A549 (cell line): ENCODE data around the gene DYNLT2B. TPM values are rescaled to one million over a fixed set of nuclear protein-coding genes. Genes with fewer than 3 reads are reported as not detected.

Experiments
- ATAC-seq, 2 experiments: fragments of 200-7000 bp in 1 of 2; fragments of >200 bp in 1 of 2; cut with Nextera tagmentation in 1 of 2; cut with Tn5 transposase in 1 of 2; 3 replicates each; pipeline versions ENCODE4 v1.8.0 to v1.9.1; 2018 to 2020; ENCODE audit warnings: mild to moderate bottlenecking in 1 of 2, moderate library complexity in 1 of 2
- CTCF ChIA-PET: fragments of 300-600 bp; sonication (Branson Sonifier 250); formaldehyde crosslinking; extraction: SDS; loops from one replicate; lab custom pipeline; 2021; ENCODE audit warnings: antibody characterized with exemption, inconsistent platforms; lab: Yijun Ruan, JAX
- POLR2A ChIA-PET: fragments of 350-600 bp; formaldehyde crosslinking; extraction: SDS; loops from one replicate; lab custom pipeline; 2021; ENCODE audit warnings: antibody characterized with exemption, inconsistent platforms; lab: Yijun Ruan, JAX
- DNase-seq, 2 experiments: peaks; one replicate each; pipeline versions ENCODE4 v3.0.0 to v3.0.0-alpha.2; 2011 to 2016; ENCODE audit warnings: low read depth in 1 of 2, low spot score in 1 of 2
- FAIRE-seq: peaks from 2 replicates; lab custom pipeline; 2011; peaks lifted over from hg19 to GRCh38; lab: Jason Lieb, UNC
- H3K27ac ChIP-seq, 2 experiments: fragments of >200 bp; sonication (Bioruptor Twin); formaldehyde crosslinking; 3 replicates each; pipeline ENCODE4 v1.5.1; 2016 to 2017
- H3K4me1 ChIP-seq: fragments of >200 bp; sonication (Bioruptor Twin); formaldehyde crosslinking; 3 replicates; pipeline ENCODE4 v1.6.1; 2016
- H3K4me2 ChIP-seq: fragments of >200 bp; sonication (Bioruptor Twin); formaldehyde crosslinking; 3 replicates; pipeline ENCODE4 v1.6.1; 2016
- H3K4me3 ChIP-seq: fragments of >200 bp; sonication (Bioruptor Twin); formaldehyde crosslinking; 3 replicates; pipeline ENCODE4 v1.5.1; 2016
- H3K9me3 ChIP-seq: fragments of >200 bp; sonication (Bioruptor Twin); formaldehyde crosslinking; 3 replicates; pipeline ENCODE4 v1.6.1; 2016
- BHLHE40 ChIP-seq: IDR thresholded peaks from 2 replicates; pipeline ENCODE4 v1.6.1; 2012; ENCODE audit warnings: low read depth, low read length, inconsistent platforms
- CEBPB ChIP-seq, 2 experiments: fragments of >200 bp in 1 of 2; sonication (Bioruptor Twin) in 1 of 2; formaldehyde crosslinking in 1 of 2; IDR thresholded peaks; 2 replicates each; pipeline ENCODE4 v1.6.1; 2012 to 2016
- CTCF ChIP-seq: fragments of >200 bp; sonication (Bioruptor Twin); formaldehyde crosslinking; IDR thresholded peaks from 3 replicates; pipeline ENCODE4 v1.5.1; 2016
- E2F6 ChIP-seq: IDR thresholded peaks from 2 replicates; pipeline ENCODE4 v1.6.1; 2012; ENCODE audit warnings: low read depth, borderline replicate concordance
- EHF ChIP-seq: fragments of 250-450 bp; sonication (Bioruptor Pico); IDR thresholded peaks from 2 replicates; pipeline ENCODE4 v1.5.0; 2020; ENCODE audit warnings: mild to moderate bottlenecking
- HDAC2 ChIP-seq: fragments of 200-600 bp; sonication (generic); IDR thresholded peaks from 2 replicates; pipeline ENCODE4 v1.6.1; 2016
- HOXA7 ChIP-seq: fragments of 250-450 bp; sonication (Bioruptor Pico); IDR thresholded peaks from 2 replicates; pipeline ENCODE4 v1.5.0; 2020; ENCODE audit warnings: mild to moderate bottlenecking, moderate library complexity
- JUNB ChIP-seq: fragments of >200 bp; sonication (Bioruptor Twin); formaldehyde crosslinking; IDR thresholded peaks from 2 replicates; pipeline ENCODE4 v1.6.1; 2016
- MAFK ChIP-seq: fragments of 450-650 bp; IDR thresholded peaks from 2 replicates; pipeline ENCODE4 v1.6.1; 2014; ENCODE audit not compliant: partially characterized antibody
- MYC ChIP-seq: IDR thresholded peaks from 2 replicates; pipeline ENCODE4 v1.6.1; 2012; ENCODE audit warnings: mild to moderate bottlenecking, inconsistent platforms, low read length, improper control_type of control experiment, borderline replicate concordance
- NFE2L2 ChIP-seq: fragments of 150-350 bp; conservative IDR thresholded peaks from 2 replicates; pipeline ENCODE4 v1.6.1; 2014; ENCODE audit warnings: low read length
- PBX3 ChIP-seq: IDR thresholded peaks from 2 replicates; pipeline ENCODE4 v1.6.1; 2012
- POLR2AphosphoS2 ChIP-seq: conservative IDR thresholded peaks from 2 replicates; pipeline ENCODE4 v1.6.1; 2012; ENCODE audit warnings: low read length, improper control_type of control experiment, inconsistent platforms
- RARB ChIP-seq: fragments of 250-450 bp; sonication (Bioruptor Pico); IDR thresholded peaks from 2 replicates; pipeline ENCODE4 v1.8.0; 2021; ENCODE audit warnings: mild to moderate bottlenecking, moderate library complexity
- REST ChIP-seq: fragments of 200-600 bp; sonication (generic); IDR thresholded peaks from 2 replicates; pipeline ENCODE4 v1.6.1; 2016; ENCODE audit warnings: antibody characterized with exemption, mild to moderate bottlenecking, moderate library complexity
- RNF2 ChIP-seq: fragments of 200-600 bp; sonication (generic); IDR thresholded peaks from 2 replicates; pipeline ENCODE4 v1.6.1; 2016; ENCODE audit warnings: low read depth, mild to moderate bottlenecking, antibody characterized with exemption, moderate library complexity, borderline replicate concordance
- SMC3 ChIP-seq: fragments of >200 bp; sonication (Bioruptor Twin); formaldehyde crosslinking; IDR thresholded peaks from 3 replicates; pipeline ENCODE4 v1.6.1; 2018; ENCODE audit warnings: inconsistent platforms
- ZNF302 ChIP-seq: fragments of 250-450 bp; sonication (Bioruptor Pico); IDR thresholded peaks from 2 replicates; pipeline ENCODE4 v1.9.0; 2021; ENCODE audit warnings: inconsistent platforms, mild to moderate bottlenecking, moderate library complexity
- WGBS: methylation state at CpG from one replicate; pipeline ENCODE4 v1.1.6; 2017; ENCODE audit errors: missing lambda C conversion rate; 5-methylcytosine and 5-hydroxymethylcytosine counted together
- polyA plus RNA-seq, 4 experiments: library from polyadenylated mRNA; depleted of rRNA in 3 of 4; stranded (reverse); fragments of >200 nt; fragmentation: RNase III in 1 of 4; extraction: RNeasy Plus Mini Kit Qiagen cat#74134 plus additional on column Dnase treatment in 1 of 4; gene quantifications; 2 replicates in 3 of 4; 3 replicates in 1 of 4; pipeline ENCODE4 v1.2.3, GENCODE V29; 2011 to 2017

DYNLT2B gene
- polyA plus RNA-seq, 2 of the 4 experiments (the other 2 are of a cell fraction) = 34.7 to 34.9 TPM

- DNase-seq (no peak), FAIRE-seq (no peak)
- ChIA-PET CTCF (interaction anchor here (0.5 to 1.2 kb wide), 5 partner anchors 8 to 906 kb away, joined by 3 to 4 read pairs (median 3); no protein-coding TSS in a partner anchor), POLR2A (interaction anchor here (0.9 kb wide), 1 partner anchor 15 kb away, joined by 3 read pairs; the partner anchor contains the start of gene PCYT1A)
- 94% methylated on average over 10 of the region's 14 CpGs for WGBS
- Histone ChIP-seq H3K9me3 (no peaks in the 10 kb centered on the region), H3K4me1 (peaks cover 16% of the 10 kb centered on the region), H3K4me3 (no peak overlapping the region)
- TF ChIP-seq MYC (no peak), CTCF (no peak), NFE2L2 (no peak), SMC3 (no peak), REST (no peak), PBX3 (no peak), HDAC2 (no peak), HOXA7 (CRISPR knock-in tag) (no peak), BHLHE40 (no peak), POLR2AphosphoS2 (no peak), RNF2 (no peak), CEBPB (IDR thresholded peaks at IDR 0.05) (no peak), E2F6 (no peak), RARB (CRISPR knock-in tag) (no peak), EHF (no peak)
- TF ChIP-seq, all 56 proteins: peak for 0
- no peak for ATAC-seq
- Histone ChIP-seq H3K4me2 (no peak overlapping the region), H3K27ac (no peak overlapping the region)
Measured at GRCh38 chr3:196272826-196273225, 45.2 kb downstream of the DYNLT2B start.

GRCh38 chr3:196270499-196270898 lies 47.5 kb downstream of the DYNLT2B start:
- 89% methylated on average over 5 of the region's 5 CpGs for whole genome bisulfite sequencing
- DNase-seq = no peak
- Histone ChIP-seq H3K4me3 (no peak overlapping the region), H3K4me1 (peaks cover 19% of the 10 kb centered on the region), H3K27ac (no peak overlapping the region), H3K9me3 (no peaks in the 10 kb centered on the region), H3K4me2 (no peak overlapping the region)
- ChIA-PET POLR2A (no interaction called here), CTCF (no interaction called here)
- no peak for FAIRE-seq
- TF ChIP-seq JUNB (no peak), ZNF302 (CRISPR knock-in tag) (no peak), MAFK (no peak)
- no peak for ATAC-seq
